HTR-8/SVneo (cell line): ENCODE measurements around the gene SAMD4A.

Experiments
- DNase-seq: peaks from one replicate; pipeline ENCODE4 v3.0.0; 2011; ENCODE audit warnings: low spot score, mixed read lengths; ENCODE audit not compliant: insufficient read length
- FAIRE-seq: peaks from 2 replicates; lab custom pipeline; 2011; peaks lifted over from hg19 to GRCh38; lab: Jason Lieb, UNC

Gene SAMD4A

GRCh38 chr14:54564868-54565784, 1.8 kb upstream of the SAMD4A start:
- FAIRE-seq (peak; percentile 77), DNase-seq (peak; percentile 62)

- DNase-seq, result peak; percentile 93
These were observed 1.0 kb upstream of the SAMD4A start for GRCh38 chr14:54565785-54566409.

GRCh38 chr14:54567224-54567638, 303 bp downstream of the SAMD4A start:
- peak; percentile 33 for FAIRE-seq
- no peak for DNase-seq

More at GRCh38 chr14:54565785-54566409, 1.0 kb upstream of the SAMD4A start:
- peak; percentile 96 for FAIRE-seq

- DNase-seq (no peak), FAIRE-seq (peak; percentile 85)
These were observed 972 bp downstream of the SAMD4A start for GRCh38 chr14:54567639-54568561.

- DNase-seq, result no peak
- FAIRE-seq, result peak; percentile 80
These were observed 2.1 kb downstream of the SAMD4A start for GRCh38 chr14:54568821-54569595.

GRCh38 chr14:54570047-54570446, 3.1 kb downstream of the SAMD4A start:
- FAIRE-seq (peak; percentile 51), DNase-seq (no peak)

- peak; percentile 73 for DNase-seq
- FAIRE-seq, result peak; percentile 63
These were observed 3.9 kb downstream of the SAMD4A start for GRCh38 chr14:54570631-54571415.

- DNase-seq (no peak), FAIRE-seq (peak; percentile 74)
These were observed 5.4 kb downstream of the SAMD4A start for GRCh38 chr14:54572316-54572715.

GRCh38 chr14:54574528-54574927, 7.6 kb downstream of the SAMD4A start:
- FAIRE-seq, result peak; percentile 80
- no peak for DNase-seq

GRCh38 chr14:54577494-54577893, 10.6 kb downstream of the SAMD4A start:
- DNase-seq (no peak), FAIRE-seq (no peak)

- FAIRE-seq (peak; percentile 94), DNase-seq (no peak)
These were observed 11.0 kb downstream of the SAMD4A start for GRCh38 chr14:54577977-54578376.

GRCh38 chr14:54579621-54580020, 12.7 kb downstream of the SAMD4A start:
- FAIRE-seq, result peak; percentile 92
- DNase-seq, result no peak

GRCh38 chr14:54580933-54581332, 14.0 kb downstream of the SAMD4A start:
- no peak for DNase-seq
- peak; percentile 81 for FAIRE-seq

- DNase-seq (no peak), FAIRE-seq (peak; percentile 97)
These were observed 15.4 kb downstream of the SAMD4A start for GRCh38 chr14:54582334-54582733.

- no peak for DNase-seq
- FAIRE-seq, result peak; percentile 62
These were observed 17.2 kb downstream of the SAMD4A start for GRCh38 chr14:54584097-54584496.

- FAIRE-seq (peak; percentile 4), DNase-seq (no peak)
These were observed 18.3 kb downstream of the SAMD4A start for GRCh38 chr14:54585214-54585613.

GRCh38 chr14:54589076-54589475, 22.1 kb downstream of the SAMD4A start:
- no peak for DNase-seq
- peak; percentile 76 for FAIRE-seq

- DNase-seq (no peak), FAIRE-seq (peak; percentile 98)
These were observed 22.9 kb downstream of the SAMD4A start for GRCh38 chr14:54589843-54590242.

- DNase-seq, result no peak
- peak; percentile 36 for FAIRE-seq
These were observed 23.6 kb downstream of the SAMD4A start for GRCh38 chr14:54590481-54590880.
